RWPE2 (cell line): ENCODE results near the gene CEP20.

ENCODE experiments used
- ATAC-seq: fragments of 200-7000 bp; cut with Tn5 transposase; 3 replicates; pipeline ENCODE4 v1.9.1; 2021; ENCODE audit warnings: low read depth
- DNase-seq: peaks from one replicate; pipeline ENCODE4 v3.0.0-alpha.2; 2020; ENCODE audit warnings: low spot score
- H3K27ac ChIP-seq: fragments of 450-650 bp; 2 replicates; pipeline ENCODE4 v1.5.1; 2017; ENCODE audit warnings: mild to moderate bottlenecking; ENCODE audit not compliant: poor library complexity, severe bottlenecking
- H3K27me3 ChIP-seq: fragments of 250-450 bp; sonication (Bioruptor Pico); 2 replicates; pipeline ENCODE4 v1.5.1; 2021; ENCODE audit warnings: mild to moderate bottlenecking, moderate library complexity; ENCODE audit not compliant: insufficient read depth, poor library complexity, severe bottlenecking
- H3K36me3 ChIP-seq: fragments of 250-450 bp; sonication (Bioruptor Pico); 2 replicates; pipeline ENCODE4 v1.5.1; 2020; ENCODE audit warnings: low read depth, mild to moderate bottlenecking, moderate library complexity
- H3K4me1 ChIP-seq: fragments of 250-450 bp; sonication (Bioruptor Pico); 2 replicates; pipeline ENCODE4 v1.5.1; 2021; ENCODE audit warnings: mild to moderate bottlenecking, moderate library complexity; ENCODE audit not compliant: insufficient read depth, poor library complexity, severe bottlenecking
- H3K4me3 ChIP-seq: fragments of 250-450 bp; sonication (Bioruptor Pico); 2 replicates; pipeline ENCODE4 v1.5.1; 2021; ENCODE audit warnings: mild to moderate bottlenecking, moderate library complexity; ENCODE audit not compliant: severe bottlenecking
- H3K9me3 ChIP-seq: fragments of 250-450 bp; sonication (Bioruptor Pico); 2 replicates; pipeline ENCODE4 v1.5.1; 2021; ENCODE audit warnings: mild to moderate bottlenecking, moderate library complexity; ENCODE audit not compliant: severe bottlenecking
- CTCF ChIP-seq: fragments of 450-650 bp; IDR thresholded peaks from one replicate; pipeline ENCODE4 v1.5.1; 2017; ENCODE audit warnings: mild to moderate bottlenecking, moderate library complexity; ENCODE audit not compliant: poor library complexity, severe bottlenecking

CEP20 gene

GRCh38 chr16:15870011-15870410 lies 18.4 kb downstream of the CEP20 start:
- Histone ChIP-seq H3K9me3 (no peaks in the 10 kb centered on the region), H3K27me3 (no peaks in the 10 kb centered on the region), H3K27ac (no peak overlapping the region), H3K36me3 (peaks cover 68% of the 10 kb centered on the region), H3K4me3 (no peak overlapping the region), H3K4me1 (no peaks in the 10 kb centered on the region)
- DNase-seq (no peak), ATAC-seq (no peak)
- TF ChIP-seq CTCF: no peak

- Histone ChIP-seq H3K27me3 (no peaks in the 10 kb centered on the region), H3K4me3 (no peak overlapping the region), H3K4me1 (no peaks in the 10 kb centered on the region), H3K27ac (no peak overlapping the region), H3K9me3 (no peaks in the 10 kb centered on the region), H3K36me3 (peaks cover 41% of the 10 kb centered on the region)
- no peak for ATAC-seq
- DNase-seq: no peak
- no peak for TF ChIP-seq CTCF
Observed at GRCh38 chr16:15866451-15866850, 22.0 kb downstream of the CEP20 start.

GRCh38 chr16:15865742-15866141 lies 22.7 kb downstream of the CEP20 start:
- no peak for TF ChIP-seq CTCF
- Histone ChIP-seq H3K4me1 (no peaks in the 10 kb centered on the region), H3K9me3 (no peaks in the 10 kb centered on the region), H3K27ac (no peak overlapping the region), H3K27me3 (no peaks in the 10 kb centered on the region), H3K4me3 (no peak overlapping the region), H3K36me3 (peaks cover 34% of the 10 kb centered on the region)
- DNase-seq: no peak
- ATAC-seq: no peak

GRCh38 chr16:15864939-15865338 lies 23.5 kb downstream of the CEP20 start:
- Histone ChIP-seq H3K36me3 (peaks cover 26% of the 10 kb centered on the region), H3K4me3 (no peak overlapping the region), H3K9me3 (no peaks in the 10 kb centered on the region), H3K27ac (no peak overlapping the region), H3K4me1 (no peaks in the 10 kb centered on the region), H3K27me3 (no peaks in the 10 kb centered on the region)
- no peak for TF ChIP-seq CTCF
- no peak for DNase-seq
- no peak for ATAC-seq

- H3K36me3 ChIP-seq: peaks cover 14% of the 10 kb centered on the region
- no peak overlapping the region for H3K27ac ChIP-seq
- no peak for DNase-seq
- peaks cover 11% of the 10 kb centered on the region for H3K27me3 ChIP-seq
- no peak for TF ChIP-seq CTCF
- no peaks in the 10 kb centered on the region for H3K9me3 ChIP-seq
- H3K4me1 ChIP-seq: no peaks in the 10 kb centered on the region
- no peak overlapping the region for H3K4me3 ChIP-seq
- ATAC-seq: no peak
Observed at GRCh38 chr16:15861996-15862395, 26.4 kb downstream of the CEP20 start.
